Measurements from ENCODE around the gene APLNR.

The APLNR gene

DNA sequence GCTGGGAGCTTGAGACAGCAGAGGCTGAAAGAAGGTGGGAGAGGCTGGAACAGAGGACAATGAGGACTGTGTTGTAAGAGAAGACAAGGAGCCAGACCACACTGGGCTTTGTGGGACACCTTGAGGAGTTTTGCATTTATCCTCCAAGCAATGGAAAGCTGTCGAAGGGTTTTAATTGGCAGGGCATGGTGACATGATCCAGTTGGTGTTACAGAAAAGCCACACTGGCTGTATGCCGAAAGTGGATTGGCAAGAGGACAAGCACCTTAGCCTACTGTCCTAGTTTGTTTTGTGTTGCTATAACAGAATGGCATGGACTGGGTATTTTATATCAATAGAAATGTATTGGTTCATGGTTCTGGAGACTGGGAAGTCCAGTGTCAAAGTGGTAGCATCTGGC is 14.0 kb upstream of the APLNR start:
- DNase-seq, result no peak

DNA sequence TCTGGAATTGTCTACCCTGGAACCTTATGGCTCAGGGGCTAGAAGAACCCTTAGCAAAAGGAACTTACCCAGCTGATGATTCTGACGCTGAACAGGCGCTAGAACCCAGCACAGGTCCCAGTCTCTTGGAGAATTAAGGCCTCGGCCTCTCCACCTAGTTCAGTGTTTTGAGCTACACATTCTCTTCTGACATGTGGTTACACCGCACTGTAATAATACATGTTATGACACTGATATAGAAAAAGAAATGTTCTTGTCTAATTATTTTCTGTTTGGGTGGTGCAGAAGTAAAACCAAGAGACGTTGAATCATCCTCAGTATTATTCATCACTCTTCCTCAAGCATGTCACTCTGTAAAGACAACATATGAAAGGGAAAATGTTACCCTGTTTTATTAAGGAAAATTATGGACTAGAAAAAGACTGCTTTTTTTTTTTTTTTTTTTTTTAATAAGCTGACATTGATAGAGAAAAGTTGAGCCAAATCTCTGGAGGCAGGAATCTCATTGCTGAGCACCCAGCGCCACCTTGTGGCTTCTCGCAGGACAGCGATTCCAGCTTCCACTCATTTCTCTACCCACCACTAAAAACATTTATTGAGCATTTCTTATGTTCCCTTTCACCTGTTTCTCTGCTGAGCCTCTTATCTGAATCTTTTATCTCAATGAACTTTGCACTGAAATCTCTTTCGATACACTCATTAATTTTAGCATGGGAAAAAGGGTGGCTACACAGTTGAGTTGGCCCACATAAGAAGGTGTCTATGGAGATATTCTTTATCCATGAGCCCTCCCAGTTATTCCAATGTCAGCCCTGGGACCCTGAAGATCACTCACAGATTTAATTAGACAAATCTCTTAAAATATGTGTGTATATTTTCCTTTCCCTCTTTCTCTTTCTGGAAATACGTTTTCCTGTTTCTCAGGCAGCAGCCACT is 12.6 kb upstream of the APLNR start:
- DNase-seq, result peak; percentile 43

DNA sequence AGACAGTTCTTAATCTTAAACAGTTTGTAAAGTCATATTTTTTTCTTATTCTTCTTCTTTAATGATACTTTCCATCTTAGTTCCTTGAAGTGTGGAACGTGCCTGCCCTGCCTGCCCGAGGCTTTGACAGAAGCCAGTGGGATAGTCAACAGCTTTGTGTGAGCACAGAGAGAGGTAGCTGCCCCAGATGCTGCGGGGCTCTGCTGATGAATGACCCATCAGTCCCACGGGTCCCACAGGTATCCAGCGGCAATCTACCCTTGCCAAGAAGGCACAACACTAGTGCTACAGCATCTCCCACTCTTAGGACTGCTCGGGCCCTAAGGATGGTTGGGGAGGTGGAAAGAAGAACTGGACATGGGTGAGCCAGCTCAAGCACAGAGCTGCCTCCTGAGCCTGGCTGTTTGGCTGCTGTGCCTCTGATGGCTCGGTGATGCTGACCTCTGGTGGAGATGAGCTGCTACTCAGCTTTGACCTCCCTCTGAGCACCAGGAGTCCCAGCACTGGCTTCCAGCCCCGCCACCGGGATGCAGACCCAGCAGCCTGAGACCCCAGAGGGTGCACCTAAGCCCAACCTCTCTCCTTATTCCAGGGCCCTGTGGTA is 11.8 kb upstream of the APLNR start:
- DNase-seq, result no peak

DNA sequence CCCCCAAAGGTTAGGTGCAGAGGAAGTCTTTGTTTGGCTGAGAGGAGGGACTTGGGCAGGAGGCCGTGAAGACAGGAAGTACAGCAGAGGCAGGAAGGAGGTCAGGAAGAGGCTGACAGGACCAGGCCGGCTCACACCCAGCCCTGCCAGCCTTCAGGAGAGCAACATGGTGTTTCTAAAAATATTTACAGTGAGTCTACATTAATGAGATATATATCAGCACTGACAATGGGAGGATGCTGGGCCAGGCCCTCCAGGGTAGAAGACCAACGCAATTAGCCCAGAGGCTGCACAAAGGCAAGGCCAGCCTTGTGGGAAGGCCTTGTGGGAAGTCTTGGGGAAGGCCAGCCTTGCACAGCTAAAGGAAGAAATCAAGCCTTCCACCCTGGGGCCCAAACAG is 7.9 kb upstream of the APLNR start:
- no peak for DNase-seq

DNA sequence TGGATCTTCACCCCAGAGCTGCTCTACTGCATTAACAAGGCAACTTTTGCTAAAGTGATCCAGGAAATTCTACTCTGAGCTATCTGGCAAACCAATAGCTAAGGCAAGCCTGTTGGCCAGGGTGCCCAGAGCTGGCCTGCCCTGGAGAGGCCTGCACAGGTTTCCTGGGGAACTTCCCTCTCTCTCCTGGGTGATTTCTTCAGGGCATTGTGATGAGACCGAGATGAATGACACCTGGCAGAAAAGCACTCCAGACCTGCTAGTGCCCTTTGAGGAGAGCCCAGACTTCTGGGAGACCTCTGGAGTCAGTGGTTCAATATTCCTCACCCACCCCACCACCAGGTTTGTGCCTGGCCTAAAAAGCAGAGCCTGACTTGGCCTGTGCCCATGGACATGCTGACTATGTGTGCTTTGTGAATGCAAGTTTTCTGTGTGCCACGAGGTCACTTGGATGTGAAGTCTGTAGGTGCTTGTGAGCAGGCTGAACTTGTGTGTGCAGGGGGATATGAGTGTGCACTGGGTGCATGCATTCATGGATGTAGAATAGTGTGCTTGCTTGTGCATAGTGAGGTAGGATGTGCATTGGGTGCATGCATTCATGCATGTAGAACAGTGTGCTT is 4.4 kb upstream of the APLNR start:
- no peak for DNase-seq

DNA sequence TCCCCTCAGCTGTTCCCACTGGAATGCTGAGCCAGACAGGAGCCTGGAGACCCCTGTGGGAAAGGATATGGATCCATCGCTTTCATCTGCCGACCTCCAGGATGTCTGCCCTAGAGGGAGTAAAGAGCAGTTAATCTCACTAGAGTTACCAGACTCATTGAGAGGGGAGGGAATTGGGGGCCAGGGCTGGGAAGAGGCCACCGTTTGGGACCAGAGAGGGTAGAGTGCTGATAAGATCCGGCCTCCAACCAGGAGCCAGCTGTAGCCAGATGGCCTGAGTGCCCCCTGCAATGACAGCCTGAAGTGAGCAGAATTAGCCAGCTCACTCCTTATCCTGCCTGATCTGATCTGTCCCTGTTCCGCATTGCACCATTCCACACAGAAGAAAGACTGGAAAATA is 3.7 kb upstream of the APLNR start:
- DNase-seq, result no peak

DNA sequence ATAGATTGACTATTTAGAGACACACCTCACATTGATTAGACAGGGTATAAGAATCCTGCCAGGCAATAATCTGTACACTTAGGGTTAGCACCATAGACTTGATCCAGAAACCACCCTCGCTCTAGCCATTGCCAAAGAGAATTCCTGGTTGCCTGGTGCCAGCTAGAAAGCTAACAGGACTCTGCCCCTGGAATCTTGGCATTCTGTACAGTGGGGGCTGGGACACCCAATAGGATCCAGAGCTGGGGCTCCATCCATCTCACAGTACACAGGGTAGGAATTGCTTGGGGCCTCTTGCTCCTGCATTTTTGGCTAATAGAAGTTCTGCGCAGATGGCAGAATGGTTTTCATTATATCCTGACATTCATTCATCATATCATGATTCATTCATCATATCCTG is 3.0 kb upstream of the APLNR start:
- DNase-seq, result no peak

DNA sequence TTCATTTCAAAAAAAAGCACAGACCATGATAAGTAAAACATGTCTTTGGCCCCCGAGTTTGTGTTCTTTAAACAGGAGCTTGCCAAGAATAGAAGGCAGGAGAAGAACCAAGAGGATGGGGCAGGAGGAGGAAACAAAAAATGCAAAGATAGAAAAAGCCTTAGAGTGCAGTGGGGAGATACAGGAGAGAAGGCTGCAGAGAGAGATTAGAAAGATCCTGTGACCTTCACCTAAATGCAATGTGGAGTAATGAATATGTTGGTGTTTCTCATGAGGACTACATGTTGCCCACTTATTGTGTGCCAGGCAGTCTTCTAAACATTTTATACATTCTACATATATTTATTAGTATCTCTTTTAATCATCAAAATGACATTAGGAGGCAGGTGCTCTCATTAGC is 2.3 kb upstream of the APLNR start:
- no peak for DNase-seq

DNA sequence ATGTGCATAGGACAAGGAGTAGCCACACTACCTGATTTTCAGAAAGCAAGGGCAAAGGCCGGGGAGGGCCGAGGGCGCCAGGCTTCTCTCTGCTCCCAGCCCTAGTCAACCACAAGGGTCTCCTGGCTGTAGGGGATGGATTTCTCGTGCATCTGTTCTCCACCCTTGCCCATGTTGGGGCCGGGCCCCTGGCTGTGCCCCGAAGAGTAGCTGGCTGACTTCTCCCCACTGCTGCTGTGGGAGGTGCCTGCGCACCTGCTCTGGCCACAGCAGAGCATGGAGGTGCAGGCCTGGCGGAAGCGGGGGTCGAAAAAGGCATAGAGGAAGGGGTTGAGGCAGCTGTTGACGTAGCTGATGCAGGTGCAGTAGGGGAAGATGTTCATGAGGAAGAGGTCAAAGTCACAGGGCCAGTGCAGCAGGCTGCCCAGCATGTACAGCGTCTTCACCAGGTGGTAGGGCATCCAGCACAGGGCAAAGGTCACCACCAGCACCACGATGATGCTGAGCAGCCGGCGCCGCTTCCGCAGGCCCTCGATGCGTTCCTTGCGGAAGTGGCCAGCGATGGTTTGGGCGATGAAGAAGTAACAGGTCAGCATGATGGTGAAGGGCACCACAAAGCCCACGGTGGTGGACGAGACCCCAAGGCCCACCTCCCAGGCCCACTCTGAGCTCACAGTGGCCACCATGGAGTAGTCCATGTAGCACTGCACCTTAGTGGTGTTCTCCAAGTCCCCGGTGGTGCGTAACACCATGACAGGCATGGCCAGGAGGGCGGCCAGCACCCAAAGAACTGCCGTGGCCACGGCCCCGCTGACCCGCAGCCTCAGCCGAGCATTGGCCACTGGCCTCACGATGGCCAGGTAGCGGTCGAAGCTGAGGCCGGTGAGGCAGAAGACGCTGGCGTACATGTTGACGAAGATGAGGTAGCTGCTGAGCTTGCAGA is 1.0 kb downstream of the APLNR start:
- no peak for DNase-seq

DNA sequence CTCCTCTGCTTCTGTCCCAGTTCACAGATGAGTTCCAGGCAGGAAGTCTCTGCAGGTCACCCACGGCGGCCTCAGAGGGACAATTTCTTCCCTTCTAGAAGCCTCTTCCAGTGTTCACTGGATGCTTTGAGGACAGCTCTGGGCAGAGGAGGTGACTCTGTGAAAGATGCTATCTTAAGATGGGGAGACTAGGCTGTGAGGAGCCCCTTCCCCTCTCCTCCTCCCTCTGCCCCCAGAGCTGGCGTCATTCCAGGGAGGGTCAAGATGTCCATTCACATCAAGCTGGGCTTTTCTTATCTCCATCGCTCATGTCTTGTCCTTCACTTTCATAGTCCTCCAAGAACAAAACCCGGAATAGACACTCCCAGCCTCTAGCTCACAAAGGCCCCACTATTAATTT is 3.3 kb downstream of the APLNR start:
- no peak for DNase-seq

DNA sequence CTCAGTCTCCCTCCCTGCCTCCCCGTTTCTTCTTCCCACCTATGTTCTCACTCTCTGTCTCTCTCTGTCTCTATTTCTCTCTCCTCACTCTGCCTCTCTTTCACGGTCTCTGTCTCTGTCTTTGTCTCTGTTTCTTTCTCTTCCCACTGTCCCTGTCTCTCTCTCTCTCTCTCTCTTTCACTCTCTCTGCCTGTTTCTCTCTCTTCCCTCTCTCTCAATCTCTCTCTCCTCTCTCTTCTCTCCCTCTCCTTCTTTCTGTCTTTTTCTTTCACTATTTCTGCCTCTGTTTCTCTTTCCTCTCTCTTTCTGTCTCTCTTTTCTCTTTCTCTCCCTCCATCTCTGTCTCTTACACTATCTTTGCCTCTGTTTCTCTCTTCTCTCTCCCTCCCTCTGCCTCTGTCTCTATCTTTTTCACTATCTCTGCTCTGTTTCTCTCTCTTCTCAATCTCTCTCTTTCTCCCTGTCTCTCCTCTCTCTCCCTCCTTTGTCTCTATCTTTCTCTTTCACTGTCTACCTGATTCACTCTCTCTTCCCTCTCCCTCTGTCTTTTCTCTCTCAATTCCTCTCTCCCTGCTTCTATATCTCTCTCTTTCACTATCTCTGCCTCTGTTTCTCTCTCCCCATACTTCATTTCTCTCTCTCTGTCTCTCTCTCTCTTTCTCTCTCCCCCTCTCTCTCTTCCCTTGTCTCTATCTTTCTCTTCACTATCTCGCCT is 5.4 kb downstream of the APLNR start:
- no peak for DNase-seq

DNA sequence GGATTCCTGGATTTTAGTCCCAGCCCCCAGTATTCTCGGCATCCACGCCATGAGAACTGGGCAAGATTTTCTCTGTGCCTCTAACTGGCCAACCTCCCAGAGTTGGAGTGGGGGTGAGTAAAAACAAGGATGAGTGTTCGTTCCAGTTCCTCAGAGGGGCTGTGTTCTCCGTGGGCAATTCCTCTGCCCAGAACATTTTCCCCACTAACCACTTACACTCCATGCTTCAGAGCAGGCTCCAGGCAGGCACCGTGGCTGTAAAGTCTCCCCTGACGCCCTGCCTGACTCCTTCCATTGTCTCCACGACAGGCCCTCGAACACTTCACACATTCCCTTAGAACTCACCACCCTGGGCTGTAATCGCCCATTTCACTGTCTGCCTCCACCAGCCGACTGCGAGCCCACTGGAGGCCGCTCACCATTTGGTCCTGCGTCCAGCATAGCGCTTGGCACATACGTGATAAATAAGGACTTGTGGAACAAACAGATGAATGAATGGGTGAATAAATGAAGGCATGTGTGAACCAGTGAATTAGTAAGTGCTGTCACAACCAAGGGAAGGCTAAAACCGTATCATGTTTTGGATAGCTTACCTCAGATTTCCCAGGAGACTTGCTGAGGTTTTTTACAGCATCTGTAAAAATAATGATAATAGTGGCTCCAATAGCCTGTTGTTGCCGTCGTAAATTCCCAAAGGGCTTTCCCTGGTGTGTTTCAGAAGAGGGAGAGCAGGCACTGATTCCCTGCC is 6.1 kb downstream of the APLNR start:
- no peak for DNase-seq

DNA sequence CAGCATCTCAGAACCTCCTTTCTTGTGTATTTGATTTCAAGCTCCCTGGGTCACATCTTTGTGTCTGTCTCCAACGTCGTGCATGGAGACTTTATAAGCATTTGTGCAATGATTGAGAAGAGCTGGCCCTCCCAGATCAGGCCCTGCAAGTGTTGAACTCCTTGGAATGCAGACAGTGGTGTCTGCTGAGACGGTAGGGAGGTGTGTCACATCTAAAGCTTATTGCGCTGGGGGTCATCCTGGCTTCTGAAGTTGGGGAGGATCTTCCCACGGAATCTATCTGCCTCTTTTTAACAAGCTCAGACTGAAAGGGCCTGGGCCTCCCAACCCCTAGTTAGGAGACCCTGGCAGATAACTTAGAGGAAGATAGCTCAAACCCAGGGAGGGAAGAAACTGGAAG is 6.7 kb downstream of the APLNR start:
- DNase-seq, result no peak

DNA sequence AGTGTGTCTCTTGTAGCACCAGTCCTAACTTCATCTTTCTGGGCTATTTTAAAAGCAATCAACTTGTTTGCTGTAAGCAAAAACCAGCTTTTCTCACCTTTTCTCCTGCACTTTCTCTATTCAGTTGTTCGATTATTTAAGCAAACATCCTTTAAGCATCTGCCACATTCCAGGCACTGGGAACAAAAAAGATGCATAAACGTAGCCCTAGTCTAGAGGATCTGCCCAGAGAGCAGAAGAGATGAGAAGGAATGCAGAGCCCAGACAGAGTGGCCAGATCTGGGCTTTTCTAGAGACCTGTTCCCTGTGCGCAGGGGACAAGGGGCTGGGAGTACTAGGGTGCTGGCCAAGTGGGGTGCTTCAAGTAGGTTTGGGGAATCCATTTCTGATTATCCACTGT is 8.4 kb downstream of the APLNR start:
- no peak for DNase-seq

DNA sequence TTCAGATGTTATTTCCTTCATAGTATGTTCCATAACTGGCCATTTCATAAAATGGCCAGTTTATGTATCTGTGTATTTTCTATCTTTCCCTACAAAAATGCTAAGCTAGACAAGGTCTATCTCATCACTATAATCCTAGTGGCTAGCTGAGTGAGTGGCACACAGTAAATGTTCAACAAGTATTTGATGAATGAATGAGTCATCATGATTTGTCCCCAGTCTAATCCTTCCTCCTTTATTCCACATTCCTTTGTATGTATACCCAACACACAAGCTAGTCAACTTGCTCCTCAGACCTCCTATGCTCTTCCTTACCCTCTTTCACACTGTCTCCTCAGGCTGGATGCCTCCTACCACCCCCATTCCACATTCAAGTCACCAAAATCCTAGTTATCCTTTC is 12.5 kb downstream of the APLNR start:
- no peak for DNase-seq

DNA sequence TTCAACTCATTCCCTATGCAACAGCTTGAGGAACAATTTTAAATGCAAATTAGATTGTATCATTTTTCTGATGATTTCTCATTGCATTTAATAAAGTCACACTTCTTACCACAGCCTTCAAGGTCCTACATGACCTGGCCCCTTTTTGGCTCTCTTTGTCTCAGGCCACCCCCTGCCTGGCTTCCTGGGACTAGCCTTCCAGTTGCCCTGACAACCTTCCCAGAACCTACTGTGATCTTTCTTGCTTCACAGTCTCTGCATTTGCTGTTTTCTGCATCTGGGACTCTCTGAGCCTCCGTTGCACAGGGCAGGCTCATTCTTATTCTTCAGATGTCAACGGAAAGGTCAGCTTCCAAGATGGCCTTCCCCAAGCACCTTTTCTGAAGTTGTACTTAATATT is 12.9 kb downstream of the APLNR start:
- DNase-seq, result no peak

DNA sequence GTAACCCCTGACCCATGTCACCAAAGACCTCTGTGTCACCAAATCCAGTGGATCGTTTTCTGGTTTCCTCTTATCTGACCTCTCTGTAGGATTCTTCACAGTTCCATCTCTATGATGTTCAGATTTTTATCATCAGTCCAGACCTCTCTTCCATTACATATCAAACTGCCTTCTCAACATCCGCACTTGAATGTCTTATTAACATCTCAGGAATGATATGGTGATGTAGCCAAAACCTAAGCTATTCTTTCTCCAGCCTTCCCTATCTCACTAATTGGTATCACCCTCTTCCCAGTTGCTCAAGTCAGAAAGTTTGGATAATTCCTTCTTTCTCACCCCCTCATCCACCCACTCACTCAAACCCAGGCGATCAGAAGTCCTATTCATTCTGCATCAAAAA is 13.4 kb downstream of the APLNR start:
- no peak for DNase-seq

DNA sequence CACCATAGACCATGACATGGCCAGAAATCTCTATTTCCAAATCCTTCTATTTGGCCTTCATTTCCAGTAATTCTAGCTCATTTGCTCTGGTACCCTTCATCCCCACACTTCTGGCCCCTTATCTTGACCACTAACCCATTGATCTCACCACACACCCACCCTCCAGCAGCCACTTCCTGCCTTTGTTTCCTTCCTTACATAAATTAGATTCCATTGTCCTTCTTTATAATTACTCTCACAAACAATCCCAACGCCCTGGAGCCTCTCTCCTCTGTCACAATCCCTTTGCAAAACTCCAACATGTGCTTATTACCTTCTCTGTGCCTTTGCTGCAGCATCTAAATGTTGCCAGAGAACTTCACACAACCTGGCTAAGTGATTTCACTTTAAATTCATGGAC is 14.8 kb downstream of the APLNR start:
- no peak for DNase-seq

DNA sequence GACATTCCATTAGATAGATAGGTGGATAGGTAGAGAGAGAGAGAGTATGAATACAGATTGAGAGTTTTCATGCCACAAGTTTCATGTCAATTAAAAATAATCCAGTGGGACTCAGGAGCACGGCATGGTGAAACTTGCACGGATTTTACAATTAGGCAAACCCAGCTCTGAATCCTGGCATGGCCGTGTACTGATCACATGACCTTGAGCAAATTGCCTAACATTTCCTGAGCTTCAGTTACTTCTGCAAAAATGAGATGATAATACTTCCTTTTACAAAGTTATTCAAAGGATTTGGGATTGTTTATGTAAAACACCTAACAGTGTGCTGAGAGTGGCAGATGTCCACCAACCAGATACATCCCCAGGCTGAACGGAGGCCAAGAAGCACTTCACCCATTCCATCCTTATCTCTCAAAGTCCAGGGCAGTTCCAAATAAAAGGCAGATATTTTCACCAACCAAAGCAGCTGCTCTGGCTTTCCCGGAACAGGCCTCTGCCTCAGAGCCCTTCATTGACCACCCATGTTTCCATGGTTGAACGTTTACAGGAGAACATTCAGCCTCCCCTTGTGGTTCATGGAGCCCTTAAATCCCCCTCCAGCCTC is 17.9 kb downstream of the APLNR start:
- DNase-seq, result no peak

DNA sequence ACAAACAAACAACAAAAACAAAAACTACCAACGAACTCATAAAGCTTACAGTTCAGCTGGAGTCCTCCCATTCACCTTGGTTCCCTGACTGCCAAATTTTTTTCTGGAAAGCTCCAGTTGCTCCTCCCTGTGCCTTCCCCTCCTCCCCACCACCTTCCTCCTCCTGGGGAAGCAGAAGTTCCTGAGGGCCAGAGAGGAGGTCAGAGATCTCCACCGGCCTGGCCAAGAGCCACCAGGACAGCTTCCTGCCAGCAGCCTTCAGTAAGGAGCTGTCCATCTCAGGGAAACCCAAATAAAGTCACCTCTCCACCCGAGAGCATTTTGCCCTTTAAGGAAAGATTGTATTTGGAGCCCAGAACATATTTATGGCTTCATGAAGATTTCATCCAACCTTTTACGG is 20.0 kb downstream of the APLNR start:
- no peak for DNase-seq

DNA sequence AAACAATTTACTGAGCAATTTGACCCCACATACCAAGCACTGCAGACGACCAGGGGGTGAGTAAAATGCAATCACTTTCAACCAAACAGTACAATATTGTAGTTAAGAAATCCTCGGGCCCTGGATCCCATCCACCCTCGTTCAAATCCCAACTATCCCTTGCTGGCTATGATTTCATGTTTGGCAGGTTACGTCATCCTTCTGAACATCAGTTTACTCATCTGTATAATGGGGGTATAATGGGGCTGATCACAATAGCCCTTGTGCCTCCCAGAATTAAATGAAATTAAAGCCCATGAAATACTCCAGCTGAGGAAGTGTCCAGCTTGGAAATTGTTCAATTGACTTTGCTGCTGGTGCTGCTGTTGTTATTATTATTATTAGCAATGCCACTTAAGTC is 20.6 kb downstream of the APLNR start:
- no peak for DNase-seq
